HG02852 (cell line): ENCODE data around the gene FRMD6.
A peak's percentile ranks its signal among the peaks of the same experiment; 100 is the strongest.

Experiments
- ATAC-seq: cut with Tn5 transposase; IDR thresholded peaks from one replicate; pipeline ENCODE4 v1.9.1; 2021; ENCODE audit warnings: mild to moderate bottlenecking, moderate library complexity; ENCODE audit not compliant: unreplicated experiment

FRMD6 gene

DNA sequence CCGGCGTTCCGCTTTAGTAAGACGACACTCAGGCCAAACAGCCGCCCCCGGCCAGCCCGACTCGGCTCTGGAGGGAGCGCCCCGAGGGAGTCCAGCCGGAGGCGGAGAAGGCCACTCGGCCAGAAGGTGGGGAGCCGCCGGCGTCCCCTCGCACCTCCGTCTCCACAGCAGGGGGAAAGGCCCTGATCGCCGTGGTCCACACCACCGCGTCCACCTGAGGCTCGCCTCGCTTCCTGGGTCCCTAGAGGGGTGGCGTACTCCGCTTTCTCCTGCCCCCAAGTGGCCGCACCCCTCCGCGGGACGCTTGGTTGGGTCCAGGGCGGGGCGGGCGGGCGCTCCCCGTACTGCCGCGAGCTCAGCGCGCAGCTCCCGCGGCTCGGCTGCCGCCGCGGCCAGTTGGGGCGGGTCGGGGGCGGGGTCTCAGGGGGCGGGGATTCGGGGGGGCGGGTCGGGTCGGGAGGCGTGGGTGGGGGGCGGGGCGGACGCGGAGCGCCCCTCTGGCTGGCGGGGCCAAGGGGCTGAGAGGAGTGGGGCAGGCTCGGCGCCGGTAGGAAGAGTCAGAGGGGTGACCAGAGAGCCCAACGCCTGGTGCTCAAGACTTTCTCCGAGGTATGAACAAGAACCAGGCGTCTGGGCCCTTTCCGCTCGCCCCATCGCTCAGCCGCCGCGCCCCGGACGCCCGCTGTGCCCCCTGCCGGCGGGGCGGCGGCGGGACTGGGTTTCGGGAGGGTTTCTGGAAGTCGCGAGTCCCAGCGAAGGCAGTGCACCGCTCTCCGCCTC, at the start of gene FRMD6:
Gene FRMD6 (plus strand): TSS at position 523 of the 780 bp plus-strand sequence. CDS start 37,927 bp downstream, outside the sequence.
- ATAC-seq = peak; percentile 73

DNA sequence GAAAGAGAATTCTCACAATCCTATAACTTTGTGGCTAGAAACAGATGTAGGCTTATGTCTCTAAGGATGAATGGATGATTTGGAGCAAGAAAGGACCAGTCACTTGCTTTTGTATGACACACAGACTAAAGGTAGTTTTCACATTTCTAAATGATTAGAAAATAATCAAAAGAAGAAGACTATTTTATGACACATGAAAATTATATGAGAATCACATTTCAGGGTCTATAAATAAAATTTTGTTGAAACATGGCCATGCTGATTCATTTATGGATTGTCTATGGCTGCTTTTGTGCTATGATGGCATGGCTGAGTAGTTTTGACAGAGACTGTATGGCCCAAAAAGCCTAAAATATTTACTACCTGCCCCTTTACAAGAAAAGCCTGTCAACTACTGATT, 49.4 kb upstream of the FRMD6 start:
- peak; percentile 52 for ATAC-seq

DNA sequence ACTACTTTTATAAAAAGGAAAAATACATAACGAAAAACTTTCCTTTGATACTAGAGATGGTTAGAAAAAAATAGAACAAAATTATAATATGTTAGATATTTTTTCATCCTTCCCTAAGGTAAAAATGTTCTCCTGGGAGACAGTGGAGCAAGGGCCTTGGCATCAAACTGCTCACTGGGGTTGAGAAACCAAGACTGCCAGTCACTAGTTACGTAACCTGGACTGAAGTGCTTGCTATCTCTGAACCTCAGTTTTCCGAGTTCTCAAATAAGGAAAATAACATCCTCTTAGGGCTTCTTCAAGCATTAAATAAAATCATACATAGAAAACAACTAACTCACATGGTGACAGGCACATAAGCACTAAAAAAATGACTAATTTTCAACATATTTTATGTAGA, 48.2 kb upstream of the FRMD6 start:
- ATAC-seq = no peak

DNA sequence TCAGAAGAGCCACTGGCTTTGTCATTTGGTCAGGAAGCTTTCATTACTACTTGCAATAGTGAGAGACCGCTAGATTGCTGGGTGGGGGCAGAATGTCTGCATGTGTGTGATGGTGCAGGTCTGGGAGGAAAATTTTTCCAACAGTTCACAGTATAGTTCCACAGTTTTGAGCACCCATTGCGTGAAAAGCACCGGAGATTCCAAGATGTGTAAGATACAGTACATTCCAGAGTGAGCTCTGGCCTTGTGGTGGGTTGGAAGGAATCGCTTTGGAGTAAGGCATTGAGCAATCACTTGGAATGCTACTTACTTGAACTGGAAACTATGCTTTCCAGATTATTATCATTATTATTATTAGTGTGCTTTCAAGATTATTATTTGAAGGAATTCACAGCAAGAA, 47.6 kb upstream of the FRMD6 start:
- ATAC-seq = no peak

DNA sequence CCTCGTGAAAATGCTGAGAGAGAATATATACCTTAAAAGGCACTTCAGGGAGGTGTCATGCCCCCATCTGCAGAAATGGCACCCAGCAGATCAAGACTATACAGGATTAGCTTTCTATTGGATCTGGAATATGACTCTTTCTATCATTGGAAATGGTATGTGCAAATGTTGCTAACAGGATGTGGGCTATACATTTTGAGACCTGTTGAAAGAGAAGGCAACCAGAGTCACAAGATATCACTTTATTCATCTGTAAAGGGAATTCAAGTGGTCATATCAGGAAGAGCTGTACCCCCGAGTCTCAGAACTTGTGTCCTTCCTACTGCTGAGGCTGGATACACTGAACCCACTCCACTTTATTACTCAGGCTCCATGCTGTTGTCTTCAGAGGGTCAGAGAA, 46.1 kb upstream of the FRMD6 start:
- ATAC-seq = no peak

DNA sequence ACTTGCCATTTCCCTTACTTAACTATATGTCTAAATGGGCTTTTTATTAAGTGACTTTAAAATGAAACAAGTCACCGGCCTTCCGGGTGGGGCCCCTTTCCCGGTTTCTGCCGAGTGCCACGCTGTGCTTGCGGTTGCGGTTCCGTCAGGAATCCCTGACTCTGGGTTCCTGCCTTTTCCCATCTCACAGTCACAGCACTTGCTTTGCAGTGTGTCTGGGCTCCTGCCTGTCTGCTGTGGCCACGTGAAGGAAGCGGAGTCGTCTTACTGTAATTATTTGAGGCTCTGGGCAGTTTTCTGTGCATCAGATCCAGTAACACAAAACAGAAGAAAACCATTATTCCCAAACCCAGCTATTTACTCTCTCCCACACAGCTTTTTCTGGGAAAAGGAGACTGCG, 44.0 kb upstream of the FRMD6 start:
- no peak for ATAC-seq

DNA sequence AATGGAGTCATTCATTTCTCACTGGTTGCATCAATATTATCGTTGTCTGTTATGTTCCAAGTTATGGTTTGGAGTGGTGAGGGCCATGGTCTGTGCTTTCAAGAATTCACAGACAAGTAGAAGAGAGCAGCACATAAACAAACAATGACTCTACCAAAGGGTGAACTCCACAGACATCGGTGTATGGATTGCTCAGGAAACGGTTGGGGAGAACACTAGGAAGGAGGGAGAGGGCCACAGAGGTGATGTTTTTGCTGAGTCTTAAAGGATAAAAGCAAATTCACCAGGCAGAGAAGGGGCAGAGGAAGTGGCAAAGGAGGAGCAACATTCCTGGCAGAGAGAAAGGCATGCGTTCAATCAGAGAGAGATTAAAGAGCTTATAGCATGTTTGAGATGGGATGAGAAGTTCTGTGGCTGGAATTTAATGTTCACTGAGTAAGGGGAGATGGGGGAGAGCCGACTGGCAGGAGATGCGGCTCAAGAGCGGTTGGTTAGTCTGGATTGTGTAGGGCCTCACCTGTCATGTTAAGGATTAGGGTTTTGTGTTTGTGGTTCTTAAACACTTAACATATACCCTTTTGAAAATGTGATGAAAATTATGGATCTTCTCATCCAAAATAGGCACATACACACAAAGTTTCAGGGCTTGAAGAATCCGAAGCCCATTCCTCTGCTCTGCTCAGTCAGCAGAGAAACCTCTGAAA, 42.3 kb upstream of the FRMD6 start:
- peak; percentile 18 for ATAC-seq

DNA sequence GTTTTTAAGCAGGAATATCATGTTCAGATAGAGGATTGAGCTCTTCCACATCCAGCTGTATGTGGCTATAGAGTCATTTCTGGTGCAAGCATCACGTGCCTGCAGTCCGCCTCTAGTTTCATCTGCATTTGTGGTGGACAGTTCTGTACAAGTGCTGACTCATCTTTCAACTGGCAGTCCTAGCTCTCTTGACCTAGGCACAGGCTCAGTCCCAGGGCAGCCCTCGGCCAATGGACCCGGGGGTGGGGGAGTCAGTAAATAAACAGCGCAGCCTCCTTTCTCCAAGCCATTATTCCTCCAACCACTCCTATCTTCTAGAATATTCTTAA, 41.8 kb upstream of the FRMD6 start:
- ATAC-seq = peak; percentile 73

DNA sequence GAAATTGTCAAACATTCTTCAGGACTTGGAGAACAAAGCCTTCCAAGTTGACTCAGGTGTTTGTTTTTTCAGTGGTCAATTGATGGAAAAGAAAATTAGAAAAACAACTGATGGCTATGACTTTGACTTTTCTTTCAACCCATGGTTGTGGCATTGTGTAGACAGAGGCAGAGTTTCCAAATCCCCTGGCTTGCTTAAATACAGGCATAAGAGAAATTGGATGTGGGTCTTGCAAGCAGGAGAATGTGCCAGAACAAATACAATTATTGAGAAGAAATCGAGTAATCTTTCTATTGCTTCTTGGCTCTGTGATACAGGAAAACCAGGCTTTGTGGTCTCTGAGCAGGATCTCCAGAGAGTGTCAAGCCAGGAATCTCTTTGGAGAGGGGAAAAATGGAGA, 40.9 kb upstream of the FRMD6 start:
- no peak for ATAC-seq

DNA sequence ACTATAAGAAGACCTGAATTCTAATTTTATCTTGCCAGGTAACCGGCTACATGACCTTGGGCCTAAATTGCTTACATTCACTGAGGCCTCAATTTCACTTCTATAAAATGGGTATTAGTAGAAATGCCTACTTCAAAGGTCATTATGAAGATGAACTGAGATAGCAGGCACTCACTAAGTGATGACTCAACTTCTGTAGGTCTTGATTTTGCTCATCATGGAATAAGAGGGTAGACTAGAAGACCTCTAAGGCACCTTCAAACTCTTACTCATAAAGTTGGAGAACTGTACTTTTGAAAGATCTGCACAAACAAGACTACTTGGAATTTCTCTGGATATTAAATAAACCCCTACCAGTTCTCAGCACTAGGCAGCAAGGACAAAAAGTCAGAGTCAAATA, 39.3 kb upstream of the FRMD6 start:
- no peak for ATAC-seq

DNA sequence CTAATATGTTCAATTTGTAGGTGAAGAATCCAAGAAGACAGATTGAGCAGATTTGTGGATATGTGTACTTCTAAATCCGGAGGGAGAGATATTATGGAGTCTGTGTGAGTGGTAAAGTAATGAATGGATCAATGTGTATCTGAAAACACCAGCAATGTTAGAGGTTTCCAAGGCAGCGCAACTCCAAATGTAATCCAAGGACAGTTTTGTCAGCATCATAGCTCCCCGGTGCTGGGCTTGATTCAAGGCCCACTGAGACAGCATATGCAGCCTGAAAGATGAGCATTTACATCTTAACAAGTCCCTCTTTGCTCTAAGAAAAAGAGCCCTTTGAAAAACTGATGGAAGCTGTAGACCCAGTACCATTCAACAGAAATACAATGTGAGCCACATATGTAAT, 38.3 kb upstream of the FRMD6 start:
- ATAC-seq = no peak

DNA sequence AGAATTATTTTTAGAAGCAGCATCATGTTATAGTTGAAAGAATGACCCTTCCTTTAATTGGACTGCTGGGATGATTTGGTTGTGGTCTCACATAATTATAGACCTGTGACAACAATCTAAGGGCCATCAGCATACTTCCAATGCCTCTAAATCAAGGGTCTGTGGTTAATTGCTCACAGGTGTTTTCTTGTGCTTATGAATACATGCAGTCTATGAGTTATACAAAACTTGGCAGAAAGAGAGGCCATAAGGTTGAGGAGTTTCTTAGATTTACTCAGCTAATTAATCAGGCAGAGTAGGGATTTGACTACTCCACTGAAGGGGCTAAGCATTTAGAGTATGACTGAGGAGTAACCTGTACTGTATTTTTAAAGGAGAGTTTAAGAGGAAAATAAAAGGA, 37.0 kb upstream of the FRMD6 start:
- peak; percentile 63 for ATAC-seq

DNA sequence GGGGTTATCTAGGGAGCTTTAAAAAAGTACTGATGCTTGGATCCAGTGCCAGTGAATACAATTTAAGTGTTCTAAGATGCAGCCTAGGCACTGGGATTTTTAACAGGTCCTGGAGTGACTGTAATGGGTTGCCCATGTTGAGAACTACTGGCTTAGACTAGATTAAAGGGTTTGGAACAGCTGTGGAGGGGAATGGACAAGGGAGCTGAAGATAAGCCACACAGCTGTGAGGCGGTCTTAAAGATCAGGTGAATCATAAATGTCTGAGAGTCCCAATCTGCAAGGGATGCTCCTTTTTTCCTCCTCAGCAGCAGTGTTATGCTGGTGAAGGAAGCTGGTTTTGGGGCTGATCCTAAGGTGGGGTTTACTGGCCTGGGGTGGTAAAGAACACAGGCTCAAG, 35.5 kb upstream of the FRMD6 start:
- no peak for ATAC-seq

DNA sequence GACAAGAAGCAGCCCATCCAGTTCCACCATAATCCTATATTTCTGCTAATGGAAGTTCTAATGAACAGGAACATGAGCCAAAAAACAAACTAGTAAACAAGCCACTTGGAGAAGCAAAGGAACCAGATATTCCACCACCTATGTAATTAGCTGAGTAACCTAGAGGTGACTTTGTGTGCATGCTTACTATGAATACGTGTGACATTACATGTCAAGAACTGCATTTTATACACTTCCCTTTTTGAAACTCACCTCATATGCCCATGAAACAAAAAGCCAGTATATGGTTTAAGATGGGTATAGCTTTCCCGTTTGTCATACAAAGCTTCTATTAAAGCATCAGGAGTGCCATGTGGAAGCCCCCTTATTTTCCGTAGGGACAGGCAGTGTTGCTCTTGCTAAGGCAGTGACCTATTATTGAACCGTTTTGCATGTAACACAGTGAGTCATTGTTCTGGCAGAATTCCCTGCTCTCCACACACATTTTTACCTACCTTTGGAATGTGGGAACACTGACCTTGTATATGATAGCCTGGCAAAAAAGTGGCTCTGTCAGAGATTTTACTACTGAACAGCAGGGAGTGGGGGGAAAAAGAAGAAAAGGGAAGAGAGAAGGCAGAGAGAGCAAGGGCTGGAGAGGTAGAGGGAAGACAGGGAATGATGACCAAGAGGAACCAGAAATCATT, 34.8 kb upstream of the FRMD6 start:
- ATAC-seq = no peak

DNA sequence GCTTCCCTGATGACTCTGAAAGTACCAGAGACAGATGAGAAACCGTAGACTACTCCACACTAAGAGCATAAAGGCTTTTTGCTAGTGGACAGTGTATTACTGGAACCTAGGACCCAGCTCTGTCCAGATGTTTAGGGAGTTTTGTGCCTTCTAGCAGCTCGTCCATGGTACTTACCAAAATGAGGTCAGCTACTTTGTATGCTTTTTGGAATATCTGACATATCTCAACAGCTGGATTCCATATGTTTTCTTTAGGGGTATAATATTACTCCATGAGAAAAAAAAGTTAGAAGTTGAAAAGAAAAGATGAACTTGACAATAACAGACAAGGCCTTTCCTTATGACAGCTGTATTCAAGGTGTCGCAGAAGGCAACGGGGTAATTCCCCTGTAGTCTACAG, 32.1 kb upstream of the FRMD6 start:
- no peak for ATAC-seq

DNA sequence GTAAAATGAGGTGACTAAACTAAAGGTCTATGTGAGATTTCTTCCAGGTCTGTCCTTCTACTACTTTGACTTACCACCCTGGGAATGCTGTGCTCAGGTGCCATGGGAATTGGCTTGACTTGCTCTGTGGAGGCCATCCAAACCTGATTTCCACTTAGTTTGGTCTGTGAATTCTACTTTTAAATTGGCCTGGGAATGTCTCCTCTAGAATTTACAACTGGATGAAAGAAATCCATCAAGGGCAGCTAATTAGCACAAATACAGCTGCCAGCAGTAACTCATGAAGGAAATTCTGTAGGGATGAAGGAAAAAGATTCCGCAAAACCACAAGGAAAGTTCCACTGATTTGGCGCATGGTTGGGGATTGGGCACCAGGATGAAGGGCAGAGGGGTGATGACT, 31.7 kb upstream of the FRMD6 start:
- ATAC-seq = no peak

DNA sequence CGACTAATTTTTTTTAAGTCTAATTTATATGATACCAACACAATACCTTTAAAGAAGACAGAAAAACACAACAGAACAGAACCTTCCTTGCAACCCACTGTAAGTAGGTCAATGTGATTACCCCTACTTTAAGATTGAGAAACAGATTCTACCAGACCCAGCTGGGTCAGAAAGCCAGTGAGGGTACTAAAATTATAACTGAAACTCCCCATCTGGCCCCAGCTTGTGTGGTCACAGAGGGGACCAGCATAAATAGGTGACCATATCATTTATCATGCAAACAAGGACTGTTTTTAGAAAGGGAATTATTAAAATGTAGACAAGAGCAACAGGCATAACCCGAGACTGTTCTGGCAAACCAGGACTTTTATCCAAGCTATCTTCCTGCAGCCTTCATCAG, 30.1 kb upstream of the FRMD6 start:
- peak; percentile 51 for ATAC-seq

DNA sequence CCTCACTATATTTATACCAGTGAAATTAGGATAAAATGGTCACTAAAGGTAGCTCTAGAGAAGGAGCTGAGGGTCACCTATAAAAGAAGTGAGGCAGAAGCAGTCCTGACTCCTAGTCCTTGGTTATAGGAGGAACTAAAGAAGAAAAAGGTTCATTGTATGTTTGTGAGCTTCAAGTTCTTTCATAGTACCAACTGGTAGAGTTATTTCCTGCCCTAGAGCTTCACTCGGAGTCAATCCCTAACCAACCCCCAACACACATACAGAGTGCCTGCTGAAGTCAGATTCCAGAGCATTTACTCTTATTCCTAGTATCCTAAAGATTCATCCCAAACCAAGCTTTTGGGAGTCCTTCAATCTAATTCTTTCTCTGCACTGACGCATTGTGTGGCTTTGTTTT, 29.3 kb upstream of the FRMD6 start:
- ATAC-seq = no peak

DNA sequence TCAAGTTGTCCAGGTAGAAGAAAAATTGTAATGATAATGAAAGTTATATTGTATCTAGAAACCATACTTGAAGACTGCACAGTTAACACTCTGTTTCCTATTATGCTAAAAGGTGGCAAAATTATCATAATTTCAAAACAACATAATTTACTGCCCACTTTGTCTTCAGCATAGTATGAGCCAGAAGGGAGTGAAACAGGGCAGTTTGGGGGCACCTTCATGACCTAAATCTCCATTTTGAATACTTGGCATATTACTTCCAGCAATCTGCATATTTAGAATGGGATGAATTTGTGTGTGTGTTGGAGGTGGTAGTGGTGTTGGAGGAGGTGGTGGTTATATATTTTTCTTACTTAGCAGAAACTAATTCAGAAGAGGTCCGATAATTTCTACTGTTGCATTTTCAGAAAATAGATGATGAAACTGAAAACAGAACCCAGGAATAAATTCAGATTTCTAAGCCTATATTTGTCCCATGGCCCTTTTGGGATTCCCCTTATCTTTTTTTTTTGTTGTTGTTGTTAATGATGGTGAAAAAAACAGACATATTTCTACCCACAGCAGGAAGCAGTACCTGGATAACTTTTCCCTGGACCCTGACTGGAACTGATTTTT, 26.6 kb upstream of the FRMD6 start:
- ATAC-seq = no peak

DNA sequence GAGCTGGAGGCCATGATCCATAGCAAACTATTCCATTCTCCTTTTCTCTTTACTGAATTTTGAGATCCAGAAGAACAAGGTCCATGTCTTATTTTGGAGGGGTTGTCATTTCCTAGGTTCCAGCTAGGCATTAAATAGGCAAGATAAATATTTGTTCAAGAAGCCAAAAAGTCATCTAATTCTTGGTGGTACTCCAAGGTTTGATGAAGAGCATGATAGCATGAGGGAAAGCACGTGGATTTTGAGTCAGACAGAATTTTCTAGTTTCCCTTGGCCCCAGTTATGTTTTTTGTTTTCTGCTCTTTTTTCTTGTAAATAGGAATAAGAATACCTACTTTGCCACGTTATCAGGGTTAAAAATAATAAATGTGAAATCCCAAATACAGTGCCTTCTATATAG, 25.5 kb upstream of the FRMD6 start:
- no peak for ATAC-seq

DNA sequence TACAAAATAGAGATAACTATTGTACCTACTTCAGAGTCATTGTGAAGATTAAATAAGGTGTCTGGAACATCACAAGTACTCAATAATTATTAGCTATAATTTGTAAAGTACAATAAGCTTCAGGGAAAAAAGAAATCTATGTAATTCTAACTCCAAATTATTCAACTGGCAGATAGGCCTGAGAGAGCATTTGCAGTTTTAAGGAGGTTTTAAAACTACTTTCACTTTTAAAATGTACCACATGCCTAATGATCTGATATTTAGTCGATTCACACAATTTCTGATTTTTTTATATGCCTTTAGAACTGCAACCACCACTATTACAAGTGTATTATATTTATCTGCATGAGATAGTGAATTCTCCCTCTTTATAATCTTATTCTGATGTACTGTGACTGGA, 24.9 kb upstream of the FRMD6 start:
- ATAC-seq = no peak

DNA sequence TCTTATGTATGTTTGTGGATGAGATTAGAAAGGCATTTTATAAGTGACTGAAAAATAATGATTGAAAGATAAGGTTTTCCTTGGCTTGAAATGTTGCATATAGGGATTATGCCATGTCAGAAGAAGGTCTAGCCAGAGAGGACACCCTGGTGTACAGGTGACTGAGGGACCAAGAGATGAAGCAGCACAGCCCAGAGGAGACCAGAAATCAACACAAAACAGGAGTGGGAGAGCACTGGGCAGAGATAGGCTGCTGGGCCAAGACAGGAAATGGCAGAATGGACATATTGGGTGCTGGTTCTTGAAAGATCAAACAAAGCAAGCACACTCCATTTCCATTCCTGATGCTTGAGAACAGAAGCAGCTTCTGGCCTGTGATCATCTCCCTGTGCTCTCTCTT, 24.4 kb upstream of the FRMD6 start:
- no peak for ATAC-seq
